GM18858 (cell line): ENCODE measurements around the gene KCNT1.

Source experiments
- ATAC-seq: cut with Tn5 transposase; IDR thresholded peaks from one replicate; pipeline ENCODE4 v1.9.1; 2021; ENCODE audit not compliant: unreplicated experiment

The KCNT1 gene

DNA sequence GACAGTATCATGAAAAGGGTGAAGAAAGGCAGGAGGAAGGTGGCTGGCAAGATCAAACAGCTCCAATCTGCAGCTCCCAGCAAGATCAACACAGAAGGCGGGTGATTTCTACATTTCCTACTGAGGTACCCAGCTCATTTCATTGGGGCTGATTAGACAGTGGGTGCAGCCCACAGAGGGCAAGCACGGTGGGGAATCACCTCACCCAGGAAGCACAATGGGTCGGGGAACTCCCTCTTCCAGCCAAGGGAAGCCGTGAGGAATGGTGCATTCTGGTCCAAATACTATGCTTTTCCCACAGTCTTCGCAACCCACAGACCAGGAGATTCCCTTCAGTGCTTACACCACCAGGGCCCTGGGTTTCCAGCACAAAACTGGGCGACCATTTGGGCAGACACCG lies 138.6 kb downstream of the KCNT1 start:
- ATAC-seq = no peak
